SK-N-SH treated with all-trans-retinoic acid at 6 μM for 48 hours (cell line): Measurements from ENCODE around the gene CSRP1.

Experiments used
- CREB5 ChIP-seq: fragments of 250-450 bp; sonication (Bioruptor Pico); IDR thresholded peaks from 2 replicates; pipeline ENCODE4 v1.5.1; 2020; ENCODE audit warnings: low read depth, mild to moderate bottlenecking, moderate library complexity
- GLIS3 ChIP-seq: fragments of 250-450 bp; sonication (Bioruptor Pico); IDR thresholded peaks from 2 replicates; pipeline ENCODE4 v1.5.0; 2020; ENCODE audit warnings: mild to moderate bottlenecking, moderate library complexity
- OSR1 ChIP-seq: fragments of 250-450 bp; sonication (Bioruptor Pico); IDR thresholded peaks from 2 replicates; pipeline ENCODE4 v1.8.0; 2022; ENCODE audit warnings: moderate library complexity, mild to moderate bottlenecking, inconsistent platforms
- PATZ1 ChIP-seq: fragments of 250-450 bp; sonication (Bioruptor Pico); IDR thresholded peaks from 2 replicates; pipeline ENCODE4 v1.8.0; 2020; ENCODE audit warnings: mild to moderate bottlenecking, moderate library complexity, borderline replicate concordance
- RARB ChIP-seq: fragments of 250-450 bp; sonication (Bioruptor Pico); IDR thresholded peaks from 2 replicates; pipeline ENCODE4 v1.8.0; 2021; ENCODE audit warnings: mild to moderate bottlenecking, moderate library complexity
- TOX ChIP-seq: fragments of 250-450 bp; sonication (Bioruptor Pico); IDR thresholded peaks from 2 replicates; pipeline ENCODE4 v1.8.0; 2021; ENCODE audit warnings: mild to moderate bottlenecking, moderate library complexity, borderline replicate concordance
- ZC3H10 ChIP-seq: fragments of 250-450 bp; sonication (Bioruptor Pico); IDR thresholded peaks from 2 replicates; pipeline ENCODE4 v1.5.1; 2021; ENCODE audit warnings: mild to moderate bottlenecking, moderate library complexity
- ZFP3 ChIP-seq: fragments of 250-450 bp; sonication (Bioruptor Pico); IDR thresholded peaks from 2 replicates; pipeline ENCODE4 v1.5.0; 2020; ENCODE audit warnings: mild to moderate bottlenecking, moderate library complexity
- ZFP30 ChIP-seq: fragments of 450-650 bp; formaldehyde crosslinking; IDR thresholded peaks from 2 replicates; pipeline ENCODE4 v1.5.0; 2022; ENCODE audit warnings: mild to moderate bottlenecking, moderate library complexity
- ZNF565 ChIP-seq: fragments of 450-650 bp; formaldehyde crosslinking; conservative IDR thresholded peaks from 2 replicates; pipeline ENCODE4 v1.5.0; 2020; ENCODE audit warnings: low read depth, mild to moderate bottlenecking, moderate library complexity

GRCh38 chr1:201502511-201502857 lies 4.4 kb downstream of the CSRP1 start:
- no peak for TF ChIP-seq ZFP30 (CRISPR knock-in tag)
- no peak for TF ChIP-seq ZFP3 (CRISPR knock-in tag)
- TF ChIP-seq PATZ1 (CRISPR knock-in tag), result no peak
- no peak for TF ChIP-seq GLIS3
- no peak for TF ChIP-seq ZNF565 (CRISPR knock-in tag)
- no peak for TF ChIP-seq TOX (CRISPR knock-in tag)
- peak; percentile 56 for TF ChIP-seq RARB
- TF ChIP-seq CREB5 (CRISPR knock-in tag), result no peak
- TF ChIP-seq OSR1 (CRISPR knock-in tag), result no peak
- no peak for TF ChIP-seq ZC3H10 (CRISPR knock-in tag)
